Lung (tissue), 12 donors: ENCODE data around the gene RNASEH1. TPM values are rescaled to one million over a fixed set of nuclear protein-coding genes. Genes with fewer than 3 reads are reported as not detected.
"Not testable (repeated sequence)": the region's sequence is repeated elsewhere in the genome, so short reads cannot be mapped to it uniquely, and the experiment has no call there.

Source experiments
- ATAC-seq: fragments of 200-7000 bp; cut with Tn5 transposase; one replicate; pipeline ENCODE4 v1.9.1; 2020; ENCODE audit warnings: moderate number of reproducible peaks; ENCODE audit not compliant: insufficient read depth, low FRiP score
- DNase-seq, 3 donors: peaks; one replicate each; pipeline ENCODE4 v3.0.0-alpha.2; 2013 to 2017
- H3K27ac ChIP-seq, 2 donors: one replicate each; pipeline ENCODE4 v1.5.1; 2013; ENCODE audit warnings: mild to moderate bottlenecking in 2 of 2, moderate library complexity in 2 of 2, control low read depth in 1 of 2, inconsistent platforms in 1 of 2, low read depth in 1 of 2, low read length in 1 of 2
- H3K27me3 ChIP-seq, 3 donors: one replicate each; pipeline ENCODE4 v1.5.1; 2013; ENCODE audit warnings: low read length in 2 of 3; ENCODE audit not compliant: control insufficient read depth in 3 of 3, insufficient read depth in 3 of 3
- H3K36me3 ChIP-seq, 4 donors: one replicate each; pipeline ENCODE4 v1.5.1; 2013; ENCODE audit warnings: low read length in 4 of 4, mild to moderate bottlenecking in 1 of 4, moderate library complexity in 1 of 4; ENCODE audit not compliant: control insufficient read depth in 4 of 4, insufficient read depth in 4 of 4
- H3K4me1 ChIP-seq, 5 donors: one replicate each; pipeline ENCODE4 v1.5.1; 2013; ENCODE audit warnings: low read length in 5 of 5, mild to moderate bottlenecking in 2 of 5, moderate library complexity in 1 of 5; ENCODE audit not compliant: control insufficient read depth in 5 of 5, insufficient read depth in 5 of 5
- H3K4me3 ChIP-seq: one replicate; pipeline ENCODE4 v1.5.1; 2013; ENCODE audit warnings: mild to moderate bottlenecking, control low read depth, moderate library complexity
- H3K9ac ChIP-seq, 2 donors: one replicate each; pipeline ENCODE4 v1.5.1; 2013; ENCODE audit warnings: low read length in 2 of 2, control low read depth in 1 of 2; ENCODE audit not compliant: insufficient read depth in 1 of 2
- H3K9me3 ChIP-seq, 4 donors: one replicate each; pipeline ENCODE4 v1.5.1; 2013; ENCODE audit warnings: low read length in 3 of 4, mild to moderate bottlenecking in 1 of 4, moderate library complexity in 1 of 4; ENCODE audit not compliant: control insufficient read depth in 4 of 4, insufficient read depth in 3 of 4
- WGBS, 2 donors: extraction: QIAGEN DNeasy Blood & Tissue Kit; methylation state at CpG; one replicate each; pipeline ENCODE4 v1.1.7; 2013; 5-methylcytosine and 5-hydroxymethylcytosine counted together
- polyA plus RNA-seq, 2 donors: library from polyadenylated mRNA; stranded (reverse); fragments of 200-250 nt; gene quantifications; one replicate each; pipeline ENCODE4 v1.2.1, GENCODE V29; 2013
- total RNA-seq, 2 donors: library from RNA; depleted of rRNA in 1 of 2; stranded (reverse); fragments of >200 nt in 1 of 2; gene quantifications; one replicate each; pipeline ENCODE4 v1.2.1, GENCODE V29; 2014 to 2021
- TF ChIP-seq, protein P1 (sequence below): IDR thresholded peaks from 2 replicates; pipeline ENCODE4 v1.5.1; 2012; ENCODE audit warnings: mild to moderate bottlenecking; ENCODE audit errors: control extremely low read depth, extremely low read depth
- donor health status: control.
- donor health status: control.
- donor health status: Bipolar disorder and iron deficiency.
- donor health status: healthy.
- donor health status: DM: yes; HTN: yes; CAD: no.

The RNASEH1 gene
- total and polyA plus RNA-seq, 4 donors = 9.6 to 24.5 (median 15.2) TPM

DNA sequence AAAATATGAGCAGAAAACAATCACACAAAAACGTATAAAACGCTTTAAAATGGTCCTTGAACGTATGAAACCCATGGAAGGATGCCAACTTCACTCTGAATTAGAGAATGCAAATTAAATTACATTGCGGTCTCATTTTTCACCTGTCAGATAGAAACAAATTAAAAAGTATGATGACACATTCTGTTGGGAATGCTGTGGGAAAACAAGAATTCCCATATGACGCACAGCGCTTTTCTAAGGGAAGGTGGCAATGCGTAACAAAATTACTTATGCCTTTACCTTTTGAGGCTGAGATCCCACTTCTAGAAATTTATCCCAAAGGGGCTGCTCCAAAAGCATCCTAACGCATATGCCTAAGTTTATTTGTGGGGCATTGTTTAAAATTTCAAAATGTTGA lies 13.2 kb upstream of the RNASEH1 start:
- DNase-seq (no peak), ATAC-seq (no peak)
- WGBS, 2 donors = 85 to 91% methylated on average over 8 of the region's 8 CpGs
- H3K4me1 ChIP-seq = peaks cover 0 to 16% (median 3%) of the 10 kb centered on the region in 5 donors
- H3K9ac ChIP-seq = no peak overlapping the region
- TF ChIP-seq, protein P1, sequence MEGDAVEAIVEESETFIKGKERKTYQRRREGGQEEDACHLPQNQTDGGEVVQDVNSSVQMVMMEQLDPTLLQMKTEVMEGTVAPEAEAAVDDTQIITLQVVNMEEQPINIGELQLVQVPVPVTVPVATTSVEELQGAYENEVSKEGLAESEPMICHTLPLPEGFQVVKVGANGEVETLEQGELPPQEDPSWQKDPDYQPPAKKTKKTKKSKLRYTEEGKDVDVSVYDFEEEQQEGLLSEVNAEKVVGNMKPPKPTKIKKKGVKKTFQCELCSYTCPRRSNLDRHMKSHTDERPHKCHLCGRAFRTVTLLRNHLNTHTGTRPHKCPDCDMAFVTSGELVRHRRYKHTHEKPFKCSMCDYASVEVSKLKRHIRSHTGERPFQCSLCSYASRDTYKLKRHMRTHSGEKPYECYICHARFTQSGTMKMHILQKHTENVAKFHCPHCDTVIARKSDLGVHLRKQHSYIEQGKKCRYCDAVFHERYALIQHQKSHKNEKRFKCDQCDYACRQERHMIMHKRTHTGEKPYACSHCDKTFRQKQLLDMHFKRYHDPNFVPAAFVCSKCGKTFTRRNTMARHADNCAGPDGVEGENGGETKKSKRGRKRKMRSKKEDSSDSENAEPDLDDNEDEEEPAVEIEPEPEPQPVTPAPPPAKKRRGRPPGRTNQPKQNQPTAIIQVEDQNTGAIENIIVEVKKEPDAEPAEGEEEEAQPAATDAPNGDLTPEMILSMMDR = no peak
- H3K27ac ChIP-seq = no peak overlapping the region
- H3K9me3 ChIP-seq = no peaks in the 10 kb centered on the region
- peaks cover 0 to 3% (median 0%) of the 10 kb centered on the region in 4 donors for H3K36me3 ChIP-seq
- H3K4me3 ChIP-seq = no peak overlapping the region
- no peaks in the 10 kb centered on the region for H3K27me3 ChIP-seq

DNA sequence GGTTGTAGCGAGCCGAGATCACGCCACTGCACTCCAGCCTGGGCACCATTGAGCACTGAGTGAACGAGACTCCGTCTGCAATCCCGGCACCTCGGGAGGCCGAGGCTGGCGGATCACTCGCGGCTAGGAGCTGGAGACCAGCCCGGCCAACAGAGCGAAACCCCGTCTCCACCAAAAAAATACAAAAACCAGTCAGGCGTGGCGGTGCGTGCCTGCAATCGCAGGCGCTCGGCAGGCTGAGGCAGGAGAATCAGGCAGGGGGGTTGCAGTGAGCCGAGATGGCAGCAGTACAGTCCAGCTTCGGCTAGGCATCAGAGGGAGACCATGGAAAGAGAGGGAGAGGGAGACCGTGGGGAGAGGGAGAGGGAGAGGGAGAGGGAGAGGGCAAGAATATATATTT lies 11.5 kb upstream of the RNASEH1 start:
- H3K4me3 ChIP-seq, ATAC-seq, H3K27ac ChIP-seq, H3K36me3 ChIP-seq, H3K9ac ChIP-seq, DNase-seq, H3K27me3 ChIP-seq, H3K9me3 ChIP-seq: not testable (repeated sequence)
- 94 to 96% methylated on average over 15 to 19 of the region's 23 CpGs for WGBS, 2 donors
- H3K4me1 ChIP-seq = peaks cover 0 to 12% (median 0%) of the 10 kb centered on the region in 5 donors

DNA sequence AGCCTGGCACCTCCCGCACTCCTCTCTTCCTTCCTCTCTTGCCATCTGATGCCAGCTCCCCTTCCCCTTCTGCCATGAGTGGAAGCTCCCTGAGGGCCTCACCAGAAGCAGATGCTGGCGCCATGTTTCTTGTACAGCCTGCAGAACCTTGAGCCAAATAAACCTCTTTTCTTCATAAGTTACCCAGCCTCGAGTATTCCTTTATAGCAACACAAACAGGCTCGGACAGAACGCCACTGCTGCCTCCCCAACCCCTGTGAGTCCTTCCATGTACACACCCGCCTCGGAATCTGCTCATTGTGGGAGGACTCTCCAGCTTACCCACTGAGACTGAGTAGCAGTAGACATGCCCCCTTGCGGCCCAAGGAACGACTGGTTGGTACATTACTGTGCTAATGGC lies 8.7 kb upstream of the RNASEH1 start:
- TF ChIP-seq, protein P1 = no peak
- WGBS, 2 donors = 94 to 95% methylated on average over 9 of the region's 9 CpGs
- no peak for DNase-seq
- Histone ChIP-seq H3K4me1 (no peaks in the 10 kb centered on the region), H3K9me3 (no peaks in the 10 kb centered on the region), H3K9ac (no peak overlapping the region), H3K27ac (no peak overlapping the region), H3K36me3 (peaks cover 0 to 2% (median 0%) of the 10 kb centered on the region in 4 donors), H3K27me3 (no peaks in the 10 kb centered on the region), H3K4me3 (no peak overlapping the region)
- no peak for ATAC-seq

DNA sequence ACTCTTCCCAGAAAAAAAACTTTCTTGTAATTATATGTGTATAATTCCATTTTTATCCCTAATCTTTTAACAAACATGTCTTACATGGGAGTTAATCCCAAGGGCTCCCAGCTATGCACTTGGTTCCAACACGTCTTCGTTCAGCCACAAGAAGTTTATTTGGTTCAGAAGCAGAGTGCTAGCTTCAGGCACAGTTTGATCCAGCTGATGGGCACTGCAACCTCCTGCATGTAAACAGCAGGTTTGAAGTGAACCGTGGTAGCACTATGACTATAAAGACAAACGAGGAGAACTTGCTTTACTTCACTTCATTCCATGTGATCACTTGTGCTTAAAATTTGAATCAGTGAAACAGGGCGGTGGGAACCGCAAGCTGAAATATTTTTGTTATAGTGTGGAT lies 7.0 kb upstream of the RNASEH1 start:
- Histone ChIP-seq H3K27me3 (no peaks in the 10 kb centered on the region), H3K4me1 (no peaks in the 10 kb centered on the region), H3K36me3 (peaks cover 0 to 2% (median 0%) of the 10 kb centered on the region in 4 donors), H3K4me3 (no peak overlapping the region), H3K27ac (no peak overlapping the region), H3K9me3 (no peaks in the 10 kb centered on the region), H3K9ac (no peak overlapping the region)
- DNase-seq (no peak), ATAC-seq (no peak)
- TF ChIP-seq, protein P1 = no peak
- WGBS, 2 donors = 72 to 95% methylated on average over 6 of the region's 6 CpGs
